Spleen (tissue), 7 donors: ENCODE measurements around the gene IQGAP1.

Experiments
- CTCF ChIP-seq, 11 experiments: fragments of 200-600 bp in 7 of 11; fragments of 450-650 bp in 4 of 11; sonication (generic) in 4 of 11; IDR thresholded peaks in 8 of 11; conservative IDR thresholded peaks in 3 of 11; 1 replicate in 7 of 11; 2 replicates in 4 of 11; pipeline versions ENCODE4 v1.4.0 to v1.8.0; 2016 to 2021; ENCODE audit warnings: antibody characterized with exemption in 11 of 11, inconsistent platforms in 4 of 11, mild to moderate bottlenecking in 1 of 11
- POLR2A ChIP-seq, 3 donors: fragments of 450-650 bp; IDR thresholded peaks; one replicate each; pipeline ENCODE4 v1.5.1; 2017; ENCODE audit warnings: antibody characterized with exemption in 3 of 3, mild to moderate bottlenecking in 1 of 3
- POLR2AphosphoS5 ChIP-seq, 3 donors: sonication (generic); formaldehyde crosslinking; IDR thresholded peaks; one replicate each; pipeline ENCODE4 v1.5.1; 2017; ENCODE audit warnings: antibody characterized with exemption in 3 of 3
- donor health status: DM: no; HTN: no; CAD: no; lungs with moderate emphysema.
- donor health status: DM: no; HTN: no; CAD: no.
- donor health status: DM: no; HTN: no; CAD: no.

DNA sequence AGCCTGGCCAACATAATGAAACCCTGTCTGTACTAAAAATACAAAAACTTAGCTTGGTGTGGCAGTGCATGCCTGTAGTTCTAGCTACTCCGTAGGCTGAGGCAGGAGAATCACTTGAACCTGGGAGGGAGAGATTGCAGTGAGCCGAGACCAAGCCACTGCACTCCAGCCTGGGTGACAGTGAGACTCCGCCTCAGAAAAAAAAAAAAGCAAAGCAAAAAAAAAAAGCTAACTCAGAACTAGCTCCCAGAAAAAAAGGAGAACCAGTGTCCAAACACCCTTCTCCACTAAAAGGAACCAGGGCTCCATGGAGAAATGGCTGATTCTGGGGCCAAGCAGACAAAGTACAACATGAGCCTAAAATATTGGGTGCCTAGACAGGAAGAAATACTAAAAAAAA lies 124.9 kb downstream of the IQGAP1 start:
- TF ChIP-seq POLR2AphosphoS5 (IDR thresholded peaks at IDR 0.05) (no peak), CTCF (IDR thresholded peaks at IDR 0.05 in 8 of 11, conservative IDR thresholded peaks at IDR 0.05 in 3 of 11) (no peak), POLR2A (IDR thresholded peaks at IDR 0.05) (no peak)
